ENCODE results near the gene SYNGR2.
A peak's percentile ranks its signal among the peaks of the same experiment; 100 is the strongest.

The SYNGR2 gene

GRCh38 chr17:78140169-78141051, 28.0 kb upstream of the SYNGR2 start:
- no peak overlapping the region for H3K4me3 ChIP-seq (ENCODE audit: severe bottlenecking)
- H3K27ac ChIP-seq (ENCODE audit: poor library complexity, severe bottlenecking) = peak overlapping the region; percentile 69

GRCh38 chr17:78141437-78142118, 26.8 kb upstream of the SYNGR2 start:
- Histone ChIP-seq H3K9me3 (ENCODE audit: severe bottlenecking) (no peaks in the 10 kb centered on the region), H3K4me3 (ENCODE audit: severe bottlenecking) (no peak overlapping the region), H3K36me3 (ENCODE audit: low read depth) (no peaks in the 10 kb centered on the region), H3K4me1 (ENCODE audit: insufficient read depth, poor library complexity, severe bottlenecking) (peaks cover 34% of the 10 kb centered on the region), H3K27me3 (ENCODE audit: insufficient read depth, poor library complexity, severe bottlenecking) (no peaks in the 10 kb centered on the region), H3K27ac (ENCODE audit: poor library complexity, severe bottlenecking) (peak overlapping the region; percentile 69)
- TF ChIP-seq CTCF (IDR thresholded peaks at IDR 0.05; ENCODE audit: poor library complexity, severe bottlenecking) = no peak
- peak; percentile 66 for DNase-seq (ENCODE audit: low spot score)
- ATAC-seq (ENCODE audit: low read depth) = peak; percentile 33

More at GRCh38 chr17:78140169-78141051, 28.0 kb upstream of the SYNGR2 start:
- Histone ChIP-seq H3K27me3 (ENCODE audit: insufficient read depth, poor library complexity, severe bottlenecking) (no peaks in the 10 kb centered on the region), H3K36me3 (ENCODE audit: low read depth) (no peaks in the 10 kb centered on the region), H3K4me1 (ENCODE audit: insufficient read depth, poor library complexity, severe bottlenecking) (peaks cover 34% of the 10 kb centered on the region), H3K9me3 (ENCODE audit: severe bottlenecking) (no peaks in the 10 kb centered on the region)
- no peak for TF ChIP-seq CTCF (IDR thresholded peaks at IDR 0.05; ENCODE audit: poor library complexity, severe bottlenecking)
- DNase-seq (ENCODE audit: low spot score) = peak; percentile 99
- ATAC-seq (ENCODE audit: low read depth) = peak; percentile 68

GRCh38 chr17:78142119-78142861, 26.1 kb upstream of the SYNGR2 start:
- no peaks in the 10 kb centered on the region for H3K9me3 ChIP-seq (ENCODE audit: severe bottlenecking)
- no peak overlapping the region for H3K4me3 ChIP-seq (ENCODE audit: severe bottlenecking)
- H3K4me1 ChIP-seq (ENCODE audit: insufficient read depth, poor library complexity, severe bottlenecking) = peaks cover 34% of the 10 kb centered on the region
- ATAC-seq (ENCODE audit: low read depth) (peak; percentile 75), DNase-seq (ENCODE audit: low spot score) (peak; percentile 98)
- peak overlapping the region; percentile 69 for H3K27ac ChIP-seq (ENCODE audit: poor library complexity, severe bottlenecking)
- TF ChIP-seq CTCF (IDR thresholded peaks at IDR 0.05; ENCODE audit: poor library complexity, severe bottlenecking) = no peak
- H3K36me3 ChIP-seq (ENCODE audit: low read depth) = no peaks in the 10 kb centered on the region
- H3K27me3 ChIP-seq (ENCODE audit: insufficient read depth, poor library complexity, severe bottlenecking) = no peaks in the 10 kb centered on the region

DNA sequence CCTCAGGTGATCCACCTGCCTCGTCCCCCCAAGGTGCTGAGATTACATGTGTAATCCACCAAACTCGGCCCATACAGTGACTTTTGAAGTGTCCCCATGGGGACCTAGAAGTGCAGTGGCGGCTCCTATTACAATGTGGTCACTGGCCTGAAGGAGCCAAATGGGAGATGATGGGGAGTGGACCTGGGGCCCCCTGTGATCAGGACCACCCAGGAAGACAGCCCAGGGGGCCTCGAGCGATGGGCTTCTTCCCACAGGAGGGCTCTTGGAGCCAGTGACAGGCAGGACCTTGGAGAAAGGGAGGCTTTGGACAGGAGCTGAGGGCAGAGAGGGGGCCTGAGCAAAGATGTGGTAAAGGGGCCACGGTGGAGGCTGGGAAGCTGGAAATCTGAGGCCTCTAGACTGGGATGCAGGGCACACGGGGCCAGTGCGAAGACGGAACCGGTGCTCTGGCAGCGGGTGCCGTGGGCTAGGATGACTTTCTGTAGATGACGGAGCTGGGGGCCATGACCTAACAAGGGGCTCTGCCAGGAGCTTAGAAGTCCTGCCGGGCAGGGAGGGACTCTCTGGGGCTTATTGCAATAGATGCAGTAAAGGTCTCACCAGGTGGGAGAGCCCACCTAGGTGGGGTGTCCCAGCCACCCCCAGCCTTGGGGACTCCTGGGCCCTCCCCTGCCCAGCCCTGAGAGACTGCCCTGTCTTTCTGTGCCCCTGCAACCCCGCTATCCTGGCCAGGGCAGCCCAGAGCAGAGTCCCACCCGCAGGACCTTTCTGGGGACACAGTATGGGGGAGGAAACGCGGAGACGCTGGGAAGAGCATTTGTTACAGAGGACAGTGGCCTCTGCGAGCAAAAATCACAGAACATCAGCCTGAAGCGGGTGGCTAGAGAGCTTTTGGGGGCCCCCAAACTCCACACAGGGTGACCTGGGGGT, 24.9 kb upstream of the SYNGR2 start:
- H3K27me3 ChIP-seq (ENCODE audit: insufficient read depth, poor library complexity, severe bottlenecking) = no peaks in the 10 kb centered on the region
- DNase-seq (ENCODE audit: low spot score) = no peak
- peaks cover 34% of the 10 kb centered on the region for H3K4me1 ChIP-seq (ENCODE audit: insufficient read depth, poor library complexity, severe bottlenecking)
- no peak for ATAC-seq (ENCODE audit: low read depth)
- no peaks in the 10 kb centered on the region for H3K9me3 ChIP-seq (ENCODE audit: severe bottlenecking)
- no peak for TF ChIP-seq CTCF (IDR thresholded peaks at IDR 0.05; ENCODE audit: poor library complexity, severe bottlenecking)
- H3K4me3 ChIP-seq (ENCODE audit: severe bottlenecking) = no peak overlapping the region
- no peaks in the 10 kb centered on the region for H3K36me3 ChIP-seq (ENCODE audit: low read depth)
- H3K27ac ChIP-seq (ENCODE audit: poor library complexity, severe bottlenecking) = peak overlapping the region; percentile 2

Measured in RWPE2 (cell line).